HG03457 (cell line): Measurements from ENCODE around the gene FITM1.
A peak's percentile ranks its signal among the peaks of the same experiment; 100 is the strongest.

Experiments
- ATAC-seq: cut with Tn5 transposase; IDR thresholded peaks from one replicate; pipeline ENCODE4 v1.9.1; 2021; ENCODE audit warnings: moderate number of reproducible peaks; ENCODE audit not compliant: unreplicated experiment

Gene FITM1

DNA sequence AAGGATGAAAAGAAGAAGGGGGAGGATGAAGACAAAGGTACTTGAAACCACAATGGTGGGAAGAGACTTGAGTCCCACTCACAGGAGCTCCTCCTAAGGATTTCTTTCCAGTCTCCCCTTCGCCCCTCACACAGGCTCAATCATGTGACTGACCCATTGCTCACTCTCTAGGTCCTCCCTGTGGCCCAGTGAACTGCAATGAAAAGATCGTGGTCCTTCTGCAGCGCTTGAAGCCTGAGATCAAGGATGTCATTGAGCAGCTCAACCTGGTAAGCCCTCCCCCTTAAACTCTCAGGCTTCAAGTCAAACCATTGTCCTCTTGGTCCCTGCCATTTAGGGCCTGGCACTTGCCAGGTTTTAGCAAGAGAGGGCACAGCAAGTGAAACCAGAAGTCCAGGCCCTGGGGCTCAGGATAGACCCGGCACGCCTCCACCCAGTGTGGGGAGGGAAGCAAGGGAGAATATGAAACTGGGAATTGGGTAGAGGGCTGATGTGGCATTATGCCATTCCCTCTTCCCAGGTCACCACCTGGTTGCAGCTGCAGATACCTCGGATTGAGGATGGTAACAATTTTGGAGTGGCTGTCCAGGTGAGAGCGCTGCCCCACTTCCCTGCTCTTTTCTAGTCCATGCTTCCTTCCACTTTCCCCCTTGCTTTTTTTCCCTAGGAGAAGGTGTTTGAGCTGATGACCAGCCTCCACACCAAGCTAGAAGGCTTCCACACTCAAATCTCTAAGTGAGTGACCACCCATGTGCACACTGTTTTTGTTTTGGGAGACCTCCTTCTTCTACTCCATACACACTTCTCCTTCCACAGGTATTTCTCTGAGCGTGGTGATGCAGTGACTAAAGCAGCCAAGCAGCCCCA is 7.3 kb downstream of the FITM1 start:
- ATAC-seq = no peak

- no peak for ATAC-seq
These were observed 8.2 kb downstream of the FITM1 start for GRCh38 chr14:24138396-24139271.

- no peak for ATAC-seq
These were observed 8.9 kb downstream of the FITM1 start for GRCh38 chr14:24139272-24139934.

- peak; percentile 60 for ATAC-seq
These were observed 10.8 kb downstream of the FITM1 start, which contains the start of gene EMC9 for GRCh38 chr14:24141097-24141880. Gene EMC9, minus strand, starts transcription at chr14:24141591. Its CDS starts 287 bp downstream, at chr14:24141304.

DNA sequence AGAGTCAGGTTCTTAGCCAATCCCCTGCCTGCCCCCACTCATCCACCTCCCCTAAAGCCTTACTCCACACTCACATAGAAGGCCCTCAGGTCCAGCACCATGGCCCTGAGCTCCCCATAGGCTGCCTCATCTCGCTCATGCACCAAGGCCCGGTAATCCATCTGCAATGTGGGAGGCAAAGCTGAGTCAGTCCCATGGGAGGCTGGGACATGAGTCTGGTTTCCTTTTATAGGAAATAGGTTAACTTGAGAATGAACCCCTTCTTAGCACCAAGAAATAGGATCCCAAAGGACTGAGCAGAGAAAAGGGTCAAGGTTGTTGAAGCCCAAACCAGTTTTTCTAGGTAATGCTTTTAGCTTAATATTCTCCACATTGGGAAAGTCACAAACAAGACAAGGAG is 13.1 kb downstream of the FITM1 start:
- ATAC-seq = no peak

DNA sequence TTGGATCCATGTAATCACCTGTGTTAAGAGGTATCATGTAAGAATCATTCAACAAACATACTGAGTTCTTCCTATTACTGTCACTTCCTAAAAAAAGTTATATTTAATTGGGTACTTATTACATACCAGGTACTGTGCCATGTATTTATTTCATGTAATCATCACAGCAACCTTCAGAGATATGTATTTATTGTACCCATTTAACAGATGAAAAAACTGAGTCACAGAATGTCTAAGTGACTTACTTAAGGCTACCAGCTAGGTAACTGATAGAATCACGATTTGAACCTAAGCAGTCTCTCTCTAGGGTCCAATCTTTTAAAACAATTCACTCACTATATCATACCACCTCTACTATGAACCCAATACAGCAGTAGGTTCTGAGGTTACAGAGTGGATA is 14.0 kb downstream of the FITM1 start:
- ATAC-seq = no peak

DNA sequence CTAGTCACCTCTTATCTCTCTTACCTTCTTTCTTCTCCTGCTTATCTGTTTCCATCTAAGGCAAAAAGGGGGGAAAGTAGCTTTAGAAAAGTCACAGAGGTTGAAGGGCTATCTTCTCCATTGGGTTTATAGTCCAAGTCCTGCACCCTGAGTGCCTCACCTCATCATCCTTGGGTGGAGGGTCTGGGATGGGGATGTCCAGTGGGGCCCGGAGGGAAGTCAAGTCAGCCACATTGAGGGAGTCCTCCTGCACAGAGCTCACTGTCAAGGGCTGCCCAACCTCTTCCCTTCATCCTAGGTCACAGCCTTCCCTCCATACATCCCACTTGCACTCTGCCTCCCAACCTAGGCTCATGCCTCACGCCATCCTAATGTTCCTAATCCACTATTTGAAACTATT is 14.8 kb downstream of the FITM1 start:
- no peak for ATAC-seq

GRCh38 chr14:24145690-24146452 is 15.4 kb downstream of the FITM1 start:
- no peak for ATAC-seq

- peak; percentile 53 for ATAC-seq
These were observed 16.1 kb downstream of the FITM1 start, which contains the start of gene PSME2 for GRCh38 chr14:24146453-24146977. Gene PSME2, minus strand, starts transcription at chr14:24146610. Its CDS starts 29 bp downstream, at chr14:24146581.

DNA sequence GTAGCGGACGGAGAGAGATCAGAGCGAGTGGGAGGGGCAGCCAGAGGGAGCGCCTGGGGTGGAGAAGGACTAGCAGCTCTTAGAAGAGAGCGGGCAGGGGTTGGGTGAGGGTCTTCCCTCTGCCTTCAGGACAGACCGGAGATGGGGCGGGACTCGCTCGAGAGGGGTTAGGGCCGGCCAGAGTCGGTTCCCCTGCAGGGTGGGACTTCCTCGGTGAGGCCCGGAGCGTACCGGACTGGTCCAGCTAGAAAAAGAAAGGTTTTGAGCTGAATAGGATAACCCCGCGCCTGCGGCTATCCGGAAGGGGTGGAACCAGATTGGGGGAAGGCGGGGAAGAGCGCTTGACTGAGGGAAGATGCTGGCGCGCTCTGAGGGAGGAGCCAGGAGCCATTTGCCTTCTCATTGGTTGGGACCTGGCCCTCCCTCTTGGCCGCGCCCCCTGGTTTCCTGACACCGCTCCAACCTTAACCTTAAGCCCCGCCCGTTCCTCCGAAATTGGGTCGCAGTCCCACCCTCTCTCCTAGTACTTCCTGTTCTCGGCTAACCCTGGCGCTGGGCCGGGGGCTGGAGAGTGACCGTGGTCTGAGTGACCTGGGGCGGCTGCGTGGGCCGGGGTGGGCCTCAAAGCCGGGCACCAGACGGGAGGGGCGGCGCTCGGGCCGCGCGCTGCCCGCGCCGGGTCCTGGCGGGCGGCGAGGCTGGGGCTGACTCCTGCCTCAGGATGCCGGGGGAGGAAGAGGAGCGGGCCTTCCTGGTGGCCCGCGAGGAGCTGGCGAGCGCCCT is 16.7 kb downstream of the FITM1 start, which contains the start of gene RNF31:
Gene RNF31 (plus strand): TSS at position 521 of the 783 bp plus-strand sequence. CDS start 201 bp downstream, at position 722.
- peak; percentile 68 for ATAC-seq

DNA sequence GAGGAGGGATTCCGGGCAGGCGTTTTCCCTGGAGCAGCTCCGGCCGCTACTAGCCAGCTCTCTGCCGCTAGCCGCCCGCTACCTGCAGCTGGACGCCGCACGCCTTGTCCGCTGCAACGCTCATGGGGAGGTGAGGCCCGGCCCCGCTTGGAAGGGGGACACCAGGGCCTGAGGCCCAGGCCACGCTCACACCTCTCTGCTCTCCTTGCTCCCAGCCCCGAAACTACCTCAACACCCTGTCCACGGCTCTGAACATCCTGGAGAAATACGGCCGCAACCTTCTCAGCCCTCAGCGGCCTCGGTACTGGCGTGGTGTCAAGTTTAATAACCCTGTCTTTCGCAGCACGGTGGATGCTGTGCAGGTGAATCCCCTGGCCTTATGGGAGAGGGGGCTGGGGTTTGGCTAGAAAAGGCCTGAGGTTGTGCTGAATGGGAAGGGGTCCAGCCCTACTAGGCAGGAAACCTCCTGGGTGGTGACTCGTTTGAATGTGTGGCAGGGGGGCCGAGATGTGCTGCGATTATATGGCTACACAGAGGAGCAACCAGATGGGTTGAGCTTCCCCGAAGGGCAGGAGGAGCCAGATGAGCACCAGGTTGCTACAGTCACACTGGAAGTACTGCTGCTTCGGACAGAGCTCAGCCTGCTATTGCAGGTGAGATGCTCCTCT is 17.4 kb downstream of the FITM1 start:
- ATAC-seq = no peak

- no peak for ATAC-seq
These were observed 19.0 kb downstream of the FITM1 start for GRCh38 chr14:24149302-24149969.

GRCh38 chr14:24150061-24150460 is 19.6 kb downstream of the FITM1 start:
- ATAC-seq = no peak

- ATAC-seq = no peak
These were observed 20.1 kb downstream of the FITM1 start for GRCh38 chr14:24150567-24150966.

- ATAC-seq = no peak
These were observed 20.5 kb downstream of the FITM1 start for GRCh38 chr14:24150993-24151392.

DNA sequence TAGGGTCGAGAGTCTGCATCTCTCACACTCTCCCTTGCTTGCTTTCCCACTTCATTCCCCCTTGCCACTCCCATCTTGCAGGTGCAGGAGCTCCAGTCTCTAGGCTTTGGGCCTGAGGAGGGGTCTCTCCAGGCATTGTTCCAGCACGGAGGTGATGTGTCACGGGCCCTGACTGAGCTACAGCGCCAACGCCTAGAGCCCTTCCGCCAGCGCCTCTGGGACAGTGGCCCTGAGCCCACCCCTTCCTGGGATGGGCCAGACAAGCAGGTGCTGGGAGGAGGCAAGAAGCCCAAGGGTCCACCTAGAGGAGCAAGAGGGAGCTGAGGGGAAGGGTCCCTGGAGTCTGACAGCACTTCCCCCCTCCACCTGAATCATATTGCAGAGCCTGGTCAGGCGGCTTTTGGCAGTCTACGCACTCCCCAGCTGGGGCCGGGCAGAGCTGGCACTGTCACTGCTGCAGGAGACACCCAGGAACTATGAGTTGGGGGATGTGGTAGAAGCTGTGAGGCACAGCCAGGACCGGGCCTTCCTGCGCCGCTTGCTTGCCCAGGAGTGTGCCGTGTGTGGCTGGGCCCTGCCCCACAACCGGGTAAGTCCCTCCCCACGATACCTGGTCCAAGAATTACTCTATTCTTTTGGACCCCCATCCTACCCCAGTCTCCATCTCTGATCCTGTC is 21.1 kb downstream of the FITM1 start:
- no peak for ATAC-seq

DNA sequence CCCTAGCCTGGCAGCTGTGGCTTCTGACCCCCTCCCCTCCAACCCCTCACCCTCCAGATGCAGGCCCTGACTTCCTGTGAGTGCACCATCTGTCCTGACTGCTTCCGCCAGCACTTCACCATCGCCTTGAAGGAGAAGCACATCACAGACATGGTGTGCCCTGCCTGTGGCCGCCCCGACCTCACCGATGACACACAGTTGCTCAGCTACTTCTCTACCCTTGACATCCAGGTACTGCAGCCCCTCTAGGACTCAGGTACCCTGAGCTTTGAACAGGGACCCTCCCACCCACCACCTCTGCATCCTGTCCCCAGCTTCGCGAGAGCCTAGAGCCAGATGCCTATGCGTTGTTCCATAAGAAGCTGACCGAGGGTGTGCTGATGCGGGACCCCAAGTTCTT is 24.6 kb downstream of the FITM1 start:
- ATAC-seq = no peak
